Upper lobe of left lung (tissue), 4 donors: Measurements from ENCODE around the gene ZNF658.
"Not testable (repeated sequence)": the region's sequence is repeated elsewhere in the genome, so short reads cannot be mapped to it uniquely, and the experiment has no call there.

ENCODE experiments used
- CTCF ChIP-seq, 6 experiments: fragments of 450-650 bp in 4 of 6; fragments of 200-600 bp in 2 of 6; sonication (generic) in 2 of 6; IDR thresholded peaks; one replicate each; pipeline ENCODE4 v1.5.1; 2016 to 2019; ENCODE audit warnings: antibody characterized with exemption in 6 of 6
- EP300 ChIP-seq, 4 donors: sonication (generic); formaldehyde crosslinking; IDR thresholded peaks; one replicate each; pipeline ENCODE4 v1.5.1; 2017; ENCODE audit warnings: antibody characterized with exemption in 4 of 4, control low read depth in 2 of 4
- POLR2A ChIP-seq, 4 donors: fragments of 450-650 bp; IDR thresholded peaks; one replicate each; pipeline ENCODE4 v1.5.1; 2016 to 2017; ENCODE audit warnings: antibody characterized with exemption in 4 of 4, mild to moderate bottlenecking in 2 of 4

GRCh38 chr9:66920072-66920471 is 19.5 kb downstream of the ZNF658 start:
- not testable (repeated sequence) for TF ChIP-seq POLR2A, CTCF, EP300 (IDR thresholded peaks at IDR 0.05)
